NT2/D1 (cell line): ENCODE results near the gene SIM2.

Source experiments
- SUZ12 ChIP-seq: IDR thresholded peaks from 2 replicates; pipeline ENCODE4 v1.6.1; 2011; ENCODE audit not compliant: insufficient read length, insufficient read depth; ENCODE audit errors: extremely low read depth
- YY1 ChIP-seq: IDR thresholded peaks from 2 replicates; pipeline ENCODE4 v1.6.1; 2011; ENCODE audit not compliant: insufficient read length, insufficient read depth
- ZNF274 ChIP-seq: IDR thresholded peaks from 2 replicates; pipeline ENCODE4 v1.6.1; 2011; ENCODE audit warnings: mild to moderate bottlenecking, low read depth, low read length

DNA sequence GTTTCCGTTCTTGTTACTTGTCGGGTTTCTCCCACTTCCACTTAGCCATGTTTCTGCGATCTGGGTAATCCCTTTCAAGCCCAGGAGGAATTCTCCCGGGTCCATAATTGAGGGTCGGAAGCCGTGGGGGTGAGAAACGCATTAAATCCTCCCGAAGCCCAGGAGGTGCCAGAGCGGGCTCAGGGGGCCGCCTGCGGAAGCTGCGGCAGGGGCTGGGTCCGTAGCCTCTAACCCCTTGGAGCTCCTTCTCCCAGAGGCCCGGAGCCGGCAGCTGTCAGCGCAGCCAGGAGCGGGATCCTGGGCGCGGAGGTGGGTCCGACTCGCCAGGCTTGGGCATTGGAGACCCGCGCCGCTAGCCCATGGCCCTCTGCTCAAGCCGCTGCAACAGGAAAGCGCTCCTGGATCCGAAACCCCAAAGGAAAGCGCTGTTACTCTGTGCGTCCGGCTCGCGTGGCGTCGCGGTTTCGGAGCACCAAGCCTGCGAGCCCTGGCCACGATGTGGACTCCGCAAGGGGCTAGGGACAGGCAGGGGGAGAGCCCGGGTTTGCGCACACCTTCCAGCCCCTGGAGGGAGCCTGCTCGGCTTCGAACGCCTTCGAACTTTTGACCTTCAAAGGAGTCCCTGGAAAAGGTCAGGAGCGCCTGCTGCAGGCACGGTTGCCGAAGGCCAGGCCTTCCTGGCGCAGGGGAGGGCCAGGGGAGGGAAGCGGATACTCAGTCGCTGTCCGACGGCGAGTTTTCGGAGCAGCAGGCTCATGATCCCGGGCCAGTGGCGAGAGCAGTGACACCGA, 1.7 kb upstream of the SIM2 start:
- TF ChIP-seq YY1 (no peak), SUZ12 (peak; percentile 27), ZNF274 (no peak)
